Fibroblast of the conjunctiva (primary cell): ENCODE results near the gene GNB1.

ENCODE experiments used
- DNase-seq: peaks from one replicate; pipeline ENCODE4 v3.0.0-alpha.2; 2010; ENCODE audit warnings: low read depth

Gene GNB1

DNA sequence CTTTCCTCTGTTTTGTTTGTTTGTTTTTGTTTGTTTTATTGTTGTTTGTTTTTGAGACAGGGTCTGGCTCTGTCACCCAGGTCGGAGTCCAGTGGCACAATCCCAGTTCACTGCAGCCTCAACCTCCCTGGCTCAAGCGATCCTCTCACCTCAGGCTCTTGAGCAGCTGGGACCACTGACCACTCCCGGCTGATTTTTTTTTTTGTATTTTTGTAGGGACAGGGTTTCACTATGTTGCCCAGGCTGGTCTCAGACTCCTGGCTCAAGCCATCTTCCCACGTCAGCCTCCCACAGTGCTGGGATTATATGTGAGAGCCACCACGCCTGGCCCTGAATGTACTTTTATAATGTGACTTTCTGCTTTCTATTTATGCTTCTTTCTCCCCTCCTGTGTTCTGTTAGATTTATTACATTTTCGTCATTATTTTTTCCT, 19.2 kb upstream of the GNB1 start:
- DNase-seq = no peak

DNA sequence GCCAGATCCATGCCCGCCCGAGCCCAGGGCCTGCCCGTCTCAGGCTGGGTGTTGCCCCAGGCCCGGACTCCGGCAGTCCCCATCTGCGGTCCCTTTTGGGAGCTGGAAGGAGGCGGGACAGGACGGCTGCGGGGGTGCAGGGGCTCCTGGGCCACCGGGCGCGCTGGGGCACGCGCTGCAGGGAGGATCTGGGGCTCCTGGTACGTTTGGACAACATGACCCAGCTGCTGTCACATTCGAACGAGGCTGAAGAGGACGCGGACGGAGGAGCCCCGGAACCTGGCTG, 17.6 kb upstream of the GNB1 start:
- DNase-seq = no peak

DNA sequence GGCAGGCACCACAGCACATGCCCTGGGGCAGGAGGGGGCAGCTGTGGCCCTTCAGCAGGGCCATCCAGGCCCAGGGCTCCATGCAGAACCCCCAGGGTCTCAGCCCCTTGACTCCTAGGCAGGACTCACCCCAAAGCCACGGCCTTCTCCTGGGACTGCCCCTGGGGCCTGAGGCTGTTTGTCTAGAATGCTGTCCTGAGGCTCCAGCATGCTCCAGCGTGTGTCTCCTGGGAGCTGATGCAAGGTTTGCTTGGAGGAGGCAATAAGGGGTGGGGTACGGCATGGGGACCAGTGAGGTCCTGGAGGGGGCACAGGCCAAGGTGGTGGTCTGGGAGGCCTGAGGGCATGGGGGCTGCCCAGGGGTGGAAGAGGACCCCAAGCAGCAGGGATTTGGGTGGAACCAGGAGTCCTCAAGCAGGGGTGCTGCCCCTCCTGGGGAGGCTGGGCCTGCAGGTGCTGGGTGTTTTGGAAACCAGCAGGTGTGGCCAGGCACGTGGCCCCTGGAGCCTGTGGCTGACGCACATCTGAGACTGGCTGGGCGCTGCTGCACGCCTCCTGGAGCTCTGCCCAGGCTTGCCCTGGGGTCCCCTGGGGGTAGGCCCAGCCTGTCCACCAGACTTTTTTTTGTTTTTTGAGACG, 16.3 kb upstream of the GNB1 start:
- peak; percentile 60 for DNase-seq

DNA sequence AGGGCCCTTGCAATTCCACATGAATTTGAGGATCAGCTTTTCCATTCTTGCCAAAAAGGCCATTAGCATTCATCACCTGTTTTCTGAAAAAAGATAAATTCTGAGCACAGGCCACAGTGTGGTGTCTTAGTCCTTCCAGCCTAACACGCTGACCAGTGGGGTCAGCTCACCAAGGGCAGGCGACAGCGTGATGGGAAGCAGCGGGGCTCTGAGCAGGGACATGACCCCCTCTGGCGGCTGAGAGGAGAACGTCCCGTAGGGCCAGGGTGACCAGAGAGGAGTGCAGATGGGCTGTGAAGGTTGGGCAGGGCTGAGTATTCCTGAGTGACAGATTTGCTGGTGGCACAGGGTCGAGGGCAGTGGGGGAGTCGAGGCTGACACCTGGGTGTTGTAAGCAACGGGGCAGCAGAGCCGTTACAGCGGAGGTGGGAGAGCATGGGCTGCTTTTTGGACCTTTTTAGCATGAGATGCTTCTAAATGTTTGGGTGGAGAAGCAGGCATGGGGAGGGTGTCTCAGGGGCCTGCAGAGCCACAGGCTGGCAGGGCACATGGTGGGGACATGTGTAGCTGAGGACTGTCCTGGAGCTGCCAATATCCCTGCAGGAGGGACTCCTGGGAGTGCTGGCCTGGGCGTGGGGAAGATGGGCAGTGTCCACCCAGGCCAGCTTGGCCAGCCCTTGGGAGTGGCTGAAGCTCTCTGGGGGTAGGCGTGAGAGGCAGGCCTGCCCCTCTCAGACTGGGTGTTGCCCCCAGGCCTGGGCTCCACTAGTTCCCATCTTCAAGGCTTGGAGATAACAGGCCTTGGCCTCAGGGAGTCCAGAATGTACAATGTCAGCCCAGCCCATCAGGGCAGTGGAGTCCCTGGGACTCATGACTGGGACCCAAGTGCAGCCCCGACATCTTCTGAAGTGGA, 15.6 kb upstream of the GNB1 start:
- peak; percentile 68 for DNase-seq

DNA sequence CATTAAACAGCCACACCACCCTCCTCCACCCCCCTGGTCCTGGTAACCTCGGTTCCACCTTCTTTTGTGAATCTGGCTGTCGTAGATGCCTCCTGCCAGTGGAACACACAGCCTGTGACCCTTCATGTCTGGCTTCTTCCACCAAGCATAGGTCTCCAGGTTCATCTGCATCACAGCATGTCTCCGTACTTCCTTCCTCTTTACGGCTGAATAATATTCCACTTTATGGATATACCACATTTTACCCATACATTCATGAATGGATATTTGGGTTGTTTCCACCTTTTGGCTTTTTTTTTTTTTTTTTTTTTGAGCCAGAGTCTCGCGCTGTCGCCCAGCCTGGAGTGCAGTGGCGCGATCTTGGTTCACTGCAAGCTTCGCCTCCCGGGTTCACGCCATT, 12.3 kb upstream of the GNB1 start:
- no peak for DNase-seq

DNA sequence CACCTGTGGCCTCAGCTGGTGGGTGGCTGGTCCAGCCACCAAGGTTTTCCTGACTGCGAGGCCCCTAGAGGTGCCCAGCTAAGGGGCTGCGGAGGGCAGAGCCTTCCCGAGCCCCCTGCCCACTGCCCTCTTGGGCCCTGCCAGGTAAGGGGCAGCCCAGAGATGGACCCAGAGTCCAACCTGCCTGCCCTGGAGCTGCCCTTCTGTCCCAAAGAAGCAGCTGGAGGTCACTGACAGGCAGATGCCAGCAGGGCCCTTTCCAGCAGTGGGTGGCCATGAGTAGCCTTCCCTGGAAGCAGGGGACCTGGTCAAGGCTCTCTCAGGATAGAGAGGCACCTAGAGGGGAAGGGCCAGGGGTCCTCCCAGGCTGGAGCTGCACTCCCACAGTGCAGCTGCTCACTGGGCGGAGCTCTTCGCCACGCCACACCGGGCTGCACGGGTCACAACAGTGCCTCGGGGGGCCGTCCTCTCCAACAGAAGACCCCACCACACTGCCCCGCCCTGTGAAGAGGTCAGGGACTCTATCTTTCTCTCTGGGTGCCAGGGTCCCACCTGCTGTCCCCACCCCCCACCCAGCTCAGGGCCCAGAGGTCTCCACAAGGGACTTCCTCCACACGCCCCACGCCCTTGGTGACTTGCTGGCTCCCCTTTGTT, 10.9 kb upstream of the GNB1 start:
- DNase-seq = no peak

DNA sequence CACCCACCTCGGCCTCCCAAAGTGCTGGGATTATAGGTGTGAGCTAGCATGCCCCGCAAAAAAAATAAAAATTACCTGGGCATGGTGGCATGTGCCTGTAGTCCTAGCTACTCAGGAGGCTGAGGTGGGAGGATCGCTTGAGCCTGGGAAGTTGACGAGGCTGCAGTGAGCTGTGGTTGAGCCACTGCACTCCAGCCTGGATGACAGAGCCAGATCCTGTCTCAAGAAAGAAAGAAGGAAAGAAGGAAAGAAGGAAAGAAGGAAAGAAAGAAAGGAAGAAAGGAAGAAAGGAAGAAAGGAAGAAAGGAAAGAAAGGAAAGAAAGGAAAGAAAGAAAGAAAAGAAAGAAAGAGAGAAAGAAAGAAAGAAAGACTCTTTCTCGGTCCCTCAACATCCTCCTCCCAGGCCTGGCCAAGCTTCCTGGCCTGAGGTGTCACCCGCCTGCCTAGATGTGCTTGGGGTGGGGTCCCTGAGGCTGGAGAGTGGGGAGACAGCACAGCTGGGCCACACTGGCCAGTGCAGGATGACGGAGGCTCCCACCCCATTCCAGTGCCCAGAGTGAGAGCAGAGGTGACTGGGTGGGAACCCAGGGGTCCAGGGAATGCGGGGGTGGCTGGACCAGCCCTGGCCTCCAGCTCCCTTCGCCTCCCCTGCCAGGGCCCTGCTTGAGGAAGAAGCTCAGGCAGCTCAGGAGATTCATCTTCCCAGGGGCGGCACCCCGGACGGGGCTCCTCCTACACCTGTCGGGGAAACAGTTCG, 10.2 kb upstream of the GNB1 start:
- no peak for DNase-seq

DNA sequence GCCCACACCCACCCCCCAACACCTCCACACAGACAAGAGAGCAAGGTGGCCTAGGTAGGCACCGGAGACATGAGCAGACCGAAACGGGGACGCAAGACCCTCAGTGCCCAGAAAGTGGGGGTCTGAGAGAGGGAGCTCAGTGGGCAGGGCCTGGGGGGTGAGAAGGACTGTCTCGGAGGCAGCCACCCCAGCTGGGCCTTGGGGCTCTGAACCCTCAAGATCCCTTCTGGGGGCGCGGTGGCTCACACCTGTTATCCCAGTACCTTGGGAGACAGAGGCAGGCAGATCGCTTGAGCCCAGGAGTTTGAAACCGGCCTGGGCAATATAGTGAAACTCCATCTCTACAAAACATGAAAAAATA, 9.1 kb upstream of the GNB1 start:
- DNase-seq = no peak

DNA sequence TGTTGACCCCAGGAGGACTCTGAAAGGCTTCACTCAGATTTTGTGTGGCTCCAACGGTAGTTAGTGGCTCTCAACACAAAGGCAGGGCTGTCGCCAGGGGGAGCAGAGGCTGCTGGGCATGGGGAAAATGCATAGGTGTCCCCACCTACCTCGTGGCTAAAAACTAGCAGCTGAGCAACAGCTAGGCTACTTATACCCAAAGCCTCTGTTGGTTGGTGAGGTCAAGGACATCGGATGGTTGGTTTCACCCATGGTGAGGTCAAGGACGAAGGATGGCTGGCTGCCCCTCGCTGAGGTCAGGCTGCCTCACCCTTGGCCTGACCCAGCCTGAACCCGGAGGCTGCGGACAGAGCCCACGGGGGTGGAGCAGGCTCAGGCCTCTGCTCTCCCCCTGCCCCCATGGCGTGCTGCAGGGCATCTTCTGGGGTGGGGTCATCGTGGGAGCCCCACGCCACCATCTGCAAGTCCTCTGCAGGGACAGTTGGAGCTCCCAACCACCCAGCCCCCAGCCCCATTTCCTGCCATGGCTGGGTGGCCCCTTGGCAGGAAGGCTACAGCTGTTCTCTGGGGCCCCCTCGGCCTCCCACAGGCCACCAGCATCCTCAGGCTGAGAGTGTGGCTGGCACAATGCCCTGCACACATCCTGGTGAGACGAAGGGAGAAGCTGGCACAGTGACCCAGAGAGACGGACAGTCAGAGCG, 8.5 kb upstream of the GNB1 start:
- no peak for DNase-seq

DNA sequence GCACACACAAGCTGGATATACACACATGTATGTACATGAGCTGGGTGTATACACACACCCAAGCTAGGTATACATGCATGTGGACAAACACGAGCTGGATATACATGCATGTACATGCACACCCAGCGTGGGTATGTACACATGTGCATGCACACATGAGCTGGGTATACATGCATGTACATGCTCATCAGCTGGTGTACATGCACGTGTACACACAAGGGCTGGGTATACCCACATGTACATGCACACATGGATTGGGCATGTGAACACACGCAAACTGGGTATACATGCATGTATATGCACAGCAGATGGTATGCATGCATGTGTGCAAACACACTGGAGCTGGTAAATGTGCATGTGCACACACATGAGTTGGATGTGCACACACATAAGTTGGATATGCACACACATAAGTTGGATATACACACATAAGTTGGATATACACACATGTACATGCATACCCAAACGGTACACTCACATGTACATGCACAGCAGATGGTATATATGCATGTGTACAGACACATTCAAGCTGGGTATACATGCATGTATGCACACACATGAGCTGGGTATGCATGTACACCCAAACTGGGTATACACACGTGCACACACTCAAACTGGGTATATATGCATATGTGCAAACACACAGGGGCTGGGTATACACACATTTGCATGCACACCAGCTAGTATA, 7.5 kb upstream of the GNB1 start:
- no peak for DNase-seq

DNA sequence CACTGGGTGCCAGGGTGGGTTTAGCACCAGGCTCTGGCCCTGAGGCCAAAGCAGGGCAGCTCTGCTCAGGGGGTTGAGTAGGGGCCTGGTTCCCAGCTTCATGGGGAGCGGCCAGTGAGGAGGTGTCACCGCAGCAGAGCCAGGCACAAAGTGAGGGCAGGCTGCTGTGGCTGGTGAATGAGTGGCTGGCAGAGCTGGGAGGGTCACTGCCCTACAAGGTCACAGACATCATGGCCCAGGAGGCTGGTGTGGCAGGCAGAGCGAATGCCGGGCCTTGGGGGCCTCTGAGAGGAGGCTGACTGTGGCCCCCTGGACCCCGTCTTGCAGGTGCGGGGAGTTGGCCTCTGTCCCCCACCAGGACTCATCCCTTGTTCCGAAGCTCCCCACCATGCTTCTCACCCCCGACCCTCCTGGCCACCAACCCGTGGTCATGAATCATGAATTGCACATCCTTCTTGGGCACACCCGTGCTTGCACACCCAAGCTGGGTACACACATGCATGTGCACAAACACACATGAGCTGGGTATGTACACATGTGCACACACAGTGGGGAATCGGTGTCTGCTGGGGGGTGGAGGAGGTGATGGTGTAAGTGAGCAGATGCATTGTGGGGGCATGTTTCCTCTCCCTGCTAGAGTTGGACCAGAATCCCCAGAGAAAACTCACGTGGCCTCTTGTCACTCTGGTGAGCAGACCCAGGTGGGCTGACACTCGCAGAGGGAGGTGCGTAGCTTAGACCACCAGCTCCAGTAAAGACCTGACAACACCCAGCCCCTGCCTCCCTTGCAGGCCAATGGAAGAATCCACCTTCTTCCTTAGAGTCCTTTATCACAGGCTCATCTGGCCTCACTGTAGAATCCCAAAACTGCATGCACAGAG, 4.8 kb upstream of the GNB1 start:
- DNase-seq = no peak

DNA sequence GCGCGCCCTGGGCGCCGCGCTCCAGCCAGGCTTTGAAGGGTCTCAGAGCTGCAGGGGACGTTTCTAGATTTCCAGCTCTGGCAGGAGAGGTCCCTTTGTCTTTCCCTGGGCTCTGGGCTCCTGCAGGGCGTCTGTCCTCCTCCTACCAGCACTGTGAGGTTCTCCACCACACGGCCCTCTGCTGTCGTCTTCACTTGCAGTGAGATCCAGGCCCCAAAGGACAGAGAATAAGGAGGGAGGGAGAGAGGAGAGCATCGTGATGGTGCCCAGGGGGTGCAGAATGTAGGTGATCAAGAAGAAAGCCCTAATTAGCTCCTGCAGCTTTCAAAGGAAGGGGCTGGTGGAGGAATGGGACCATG, 4.2 kb upstream of the GNB1 start:
- DNase-seq = no peak

DNA sequence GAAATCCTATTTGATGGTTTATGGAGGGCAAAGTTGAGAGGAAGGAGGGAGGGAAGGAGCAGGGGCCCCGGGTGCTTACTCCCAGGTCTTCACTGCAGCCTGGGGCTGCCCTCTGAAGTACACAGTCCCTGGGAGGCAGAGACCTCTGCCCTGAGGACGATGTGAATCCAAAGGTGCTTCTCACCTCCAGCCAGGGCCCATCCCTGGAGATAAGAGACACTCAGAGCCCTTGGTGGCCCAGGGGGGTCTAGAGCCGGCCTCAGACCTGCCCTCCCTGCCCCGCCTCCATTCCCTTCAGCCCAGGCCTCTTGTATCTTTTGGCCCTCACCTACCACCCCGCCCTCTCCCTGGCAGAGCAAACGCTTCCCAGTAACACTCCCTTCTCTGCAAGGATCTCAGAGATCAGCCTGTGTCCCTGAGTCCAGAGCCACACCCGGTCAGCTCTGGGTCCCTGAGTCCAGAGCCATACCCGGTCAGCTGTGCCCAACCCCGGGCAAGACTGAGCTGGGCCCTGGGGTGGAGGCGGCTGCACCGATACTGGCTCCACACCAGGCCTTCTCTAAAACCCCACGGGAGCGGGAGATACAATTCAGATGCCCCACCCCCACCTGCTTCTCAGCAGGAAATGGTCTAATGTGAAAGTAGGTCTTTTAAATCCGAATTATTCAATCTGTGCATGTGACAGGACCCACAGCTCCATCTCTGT, 3.6 kb upstream of the GNB1 start:
- no peak for DNase-seq

DNA sequence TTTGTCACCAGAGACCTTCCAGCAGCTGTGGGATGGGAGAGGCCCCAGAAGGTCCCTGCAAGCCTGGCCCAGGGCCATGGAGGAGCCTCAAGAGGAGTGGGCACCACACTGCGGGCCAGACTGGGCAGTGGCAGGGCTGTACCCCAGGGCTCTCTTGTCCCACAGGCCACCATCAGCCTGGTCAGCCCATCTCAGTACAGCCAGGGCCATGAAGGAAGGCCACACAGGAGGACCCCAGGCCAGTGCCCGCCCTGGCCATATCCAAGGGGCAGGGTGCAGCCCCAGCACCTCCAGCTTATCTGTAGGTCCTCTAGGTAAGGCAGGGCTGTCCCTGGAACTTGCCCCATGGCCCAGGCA, 3.1 kb upstream of the GNB1 start:
- no peak for DNase-seq

DNA sequence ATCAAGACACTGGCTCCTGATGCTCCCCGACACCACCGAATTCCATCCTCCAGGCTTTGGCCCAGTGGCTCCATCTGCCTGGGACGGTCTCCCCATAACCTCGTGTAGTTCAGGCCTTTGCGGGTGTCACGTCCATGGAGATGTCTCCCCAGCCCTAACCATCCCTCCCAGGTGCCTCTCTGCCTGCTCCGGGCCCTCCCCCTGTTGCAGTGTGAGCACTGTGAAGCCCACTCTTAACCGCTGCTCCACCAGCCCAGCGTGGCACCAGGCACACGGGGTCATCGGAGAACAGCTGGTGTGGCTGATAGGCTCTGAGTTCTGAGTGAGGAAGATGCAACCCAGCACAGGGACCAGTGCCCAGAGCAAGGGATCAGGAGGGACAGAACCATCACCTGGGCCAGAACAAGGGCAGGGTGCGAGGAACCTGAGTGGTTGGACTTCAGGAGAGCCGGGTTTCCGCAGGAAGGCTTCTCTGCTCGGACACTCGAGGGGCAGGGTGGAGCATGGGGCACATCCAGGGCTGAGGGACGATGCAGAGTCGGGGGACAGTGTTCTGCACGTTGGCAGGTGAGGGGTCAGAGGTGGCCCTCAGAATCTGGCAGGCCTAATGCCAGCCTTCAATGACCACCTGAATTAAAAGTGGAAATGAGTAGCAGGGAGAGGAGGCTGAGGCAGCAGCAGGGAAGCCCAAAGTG, 2.6 kb upstream of the GNB1 start:
- DNase-seq = no peak

DNA sequence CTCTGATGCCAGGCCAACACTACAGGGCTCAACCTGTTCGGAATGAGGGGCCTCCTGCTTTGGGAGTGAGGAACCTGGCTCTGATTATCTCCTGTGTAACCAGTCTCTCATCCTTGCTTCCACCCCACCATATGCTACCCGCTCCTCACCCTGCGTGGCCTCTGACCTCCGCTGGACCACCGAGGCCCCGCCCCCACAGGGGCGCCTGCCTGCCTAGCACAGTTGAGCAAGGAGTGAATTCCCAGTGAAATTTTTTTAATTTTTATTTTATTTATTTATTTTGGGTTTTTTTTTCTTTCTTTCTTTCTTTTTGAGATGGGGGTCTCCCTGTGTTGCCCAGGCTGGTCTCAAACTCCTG, 1.9 kb upstream of the GNB1 start:
- DNase-seq = no peak

DNA sequence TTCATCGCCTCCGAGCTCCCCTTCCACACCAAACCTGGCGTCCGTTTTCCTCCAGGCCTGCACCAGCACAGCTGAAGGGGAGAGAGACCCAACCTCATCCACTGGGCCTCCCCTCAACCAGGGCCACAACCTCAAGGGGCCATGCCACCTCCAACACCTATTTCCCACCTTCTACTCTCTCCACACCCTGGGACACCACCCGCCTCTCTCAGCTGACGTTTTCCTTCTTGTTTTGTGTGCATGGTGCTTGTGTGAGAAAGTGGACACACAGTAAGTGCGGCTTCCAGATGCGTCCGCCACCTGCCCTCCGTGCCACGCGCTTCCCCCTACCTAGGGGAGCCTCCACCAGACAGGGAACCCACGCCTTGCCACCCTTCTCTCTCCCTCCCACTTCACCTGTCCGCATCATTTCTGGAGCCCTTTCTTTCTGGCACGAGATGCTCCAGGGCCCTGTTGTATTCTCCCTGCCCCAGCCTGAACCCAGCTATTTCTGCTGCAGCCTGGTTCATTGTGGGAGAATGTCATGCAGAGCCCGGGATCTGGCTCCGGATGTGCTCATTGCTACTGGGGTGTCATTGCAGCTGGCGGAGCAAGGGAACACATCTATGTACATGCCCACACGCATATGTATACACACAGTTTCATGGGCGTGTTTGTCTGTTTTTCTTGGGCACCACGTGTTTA, 1.3 kb upstream of the GNB1 start:
- DNase-seq = no peak

DNA sequence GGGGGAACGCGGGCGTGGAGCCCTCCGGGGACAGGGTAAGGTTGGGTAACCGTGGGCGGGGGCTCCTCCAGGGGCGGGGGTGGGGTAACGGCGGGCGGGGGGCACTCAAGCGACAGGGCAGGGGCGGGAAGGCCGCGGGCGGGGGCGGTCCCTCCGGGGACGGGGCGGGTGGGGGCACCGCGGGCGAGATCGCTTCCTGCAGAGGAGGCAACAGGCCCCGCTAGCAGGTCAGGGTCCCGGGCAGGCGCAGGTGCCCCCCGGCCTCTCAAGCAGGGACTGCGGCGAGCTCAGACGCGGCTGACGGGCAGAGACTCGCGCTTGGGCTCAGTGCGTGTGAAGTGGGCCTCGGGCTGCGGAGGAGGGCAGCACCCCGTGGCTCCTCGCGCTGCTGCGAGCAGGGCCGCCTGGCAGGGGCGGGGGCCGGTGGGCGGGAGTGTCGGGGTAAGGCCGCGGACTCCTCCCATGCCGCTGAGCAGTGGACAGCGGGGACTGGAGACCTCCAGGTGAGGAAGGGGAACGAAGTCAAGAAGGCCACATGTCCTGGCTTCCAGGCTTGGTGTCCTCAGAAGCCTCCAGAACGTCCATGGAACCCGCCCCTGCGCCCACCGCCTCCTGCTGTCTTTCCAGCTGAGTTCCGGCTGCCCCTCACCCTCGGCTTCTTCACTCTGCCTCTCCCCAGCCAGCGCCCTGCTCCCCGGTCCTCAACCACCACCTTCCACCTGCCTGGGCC, 627 bp upstream of the GNB1 start:
- DNase-seq = peak; percentile 12
